Mesodermal cell (in vitro differentiated cells): ENCODE results near the gene RIT1.

ENCODE experiments used
- H3K27ac ChIP-seq: 2 replicates; pipeline ENCODE4 v1.7.0; 2013; ENCODE audit warnings: mild to moderate bottlenecking, low read depth, low read length, moderate library complexity; ENCODE audit not compliant: severe bottlenecking
- H3K36me3 ChIP-seq: 2 replicates; pipeline ENCODE4 v1.7.1; 2013; ENCODE audit warnings: mild to moderate bottlenecking, low read length, moderate library complexity; ENCODE audit not compliant: control insufficient read depth, insufficient read depth
- H3K4me1 ChIP-seq: one replicate; pipeline ENCODE4 v1.7.1; 2013; ENCODE audit warnings: mild to moderate bottlenecking, low read length; ENCODE audit not compliant: insufficient read depth, control insufficient read depth, poor library complexity, severe bottlenecking
- H3K4me3 ChIP-seq: 2 replicates; pipeline ENCODE4 v1.7.0; 2013; ENCODE audit warnings: low read length, control low read depth, mild to moderate bottlenecking; ENCODE audit not compliant: insufficient read depth, poor library complexity, severe bottlenecking; ENCODE audit errors: extremely low read depth
- H3K9me3 ChIP-seq: 2 replicates; pipeline ENCODE4 v1.7.1; 2013; ENCODE audit warnings: mild to moderate bottlenecking, low read length, moderate library complexity; ENCODE audit not compliant: control insufficient read depth
- WGBS, 2 experiments: methylation state at CpG; one replicate each; pipeline ENCODE4 v1.1.5; 2013; ENCODE audit warnings: missing lambda C conversion rate in 2 of 2; ENCODE audit not compliant: insufficient coverage in 2 of 2; 5-methylcytosine and 5-hydroxymethylcytosine counted together

The RIT1 gene

DNA sequence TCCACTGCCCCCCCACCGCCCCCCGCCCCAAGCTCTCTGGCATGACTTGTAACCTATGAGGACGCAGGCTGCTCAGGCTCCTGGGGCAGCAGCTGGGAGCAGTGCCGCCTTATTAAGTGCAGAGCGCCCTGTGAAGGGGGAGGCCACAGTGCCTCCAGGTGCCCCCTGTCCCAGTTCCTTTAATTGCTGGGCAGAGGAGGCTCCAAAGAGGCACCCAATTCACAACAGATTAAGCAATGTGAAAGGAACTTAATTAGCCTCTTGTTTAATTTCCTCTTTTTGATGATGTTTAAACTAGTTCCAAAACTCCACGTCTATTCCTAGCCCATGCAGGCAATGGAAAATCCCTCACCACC is 33.3 kb upstream of the RIT1 start:
- Histone ChIP-seq H3K4me1 (peaks cover 17% of the 10 kb centered on the region), H3K4me3 (no peak overlapping the region), H3K27ac (no peak overlapping the region), H3K36me3 (peaks cover 38% of the 10 kb centered on the region), H3K9me3 (no peaks in the 10 kb centered on the region)
- 75 to 83% methylated on average over 4 to 5 of the region's 6 CpGs for WGBS, 2 experiments

DNA sequence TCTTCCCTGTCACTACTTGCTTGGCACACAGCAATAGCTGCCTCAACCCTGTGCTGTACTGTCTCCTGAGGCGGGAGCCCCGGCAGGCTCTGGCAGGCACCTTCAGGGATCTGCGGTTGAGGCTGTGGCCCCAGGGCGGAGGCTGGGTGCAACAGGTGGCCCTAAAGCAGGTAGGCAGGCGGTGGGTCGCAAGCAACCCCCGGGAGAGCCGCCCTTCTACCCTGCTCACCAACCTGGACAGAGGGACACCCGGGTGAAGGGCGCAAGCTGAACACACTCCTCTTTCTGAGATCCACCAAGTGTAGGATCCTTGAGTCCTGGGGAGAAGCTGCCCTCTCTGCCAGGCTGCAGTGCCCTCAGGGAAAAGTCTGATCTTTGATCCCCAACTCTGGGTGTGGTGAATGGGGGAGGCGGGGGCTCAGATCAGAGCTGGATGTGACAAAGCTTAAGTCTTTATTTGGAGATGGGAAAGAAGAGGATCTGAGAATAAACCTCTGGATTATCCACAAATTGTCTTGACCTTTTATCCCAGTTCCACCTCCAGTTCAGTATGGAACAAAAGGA is 31.5 kb upstream of the RIT1 start:
- H3K36me3 ChIP-seq, result peaks cover 23% of the 10 kb centered on the region
- H3K9me3 ChIP-seq, result no peaks in the 10 kb centered on the region
- no peak overlapping the region for H3K27ac ChIP-seq
- 89 to 93% methylated on average over 7 to 10 of the region's 11 CpGs for WGBS, 2 experiments
- H3K4me1 ChIP-seq, result peaks cover 17% of the 10 kb centered on the region
- no peak overlapping the region for H3K4me3 ChIP-seq

DNA sequence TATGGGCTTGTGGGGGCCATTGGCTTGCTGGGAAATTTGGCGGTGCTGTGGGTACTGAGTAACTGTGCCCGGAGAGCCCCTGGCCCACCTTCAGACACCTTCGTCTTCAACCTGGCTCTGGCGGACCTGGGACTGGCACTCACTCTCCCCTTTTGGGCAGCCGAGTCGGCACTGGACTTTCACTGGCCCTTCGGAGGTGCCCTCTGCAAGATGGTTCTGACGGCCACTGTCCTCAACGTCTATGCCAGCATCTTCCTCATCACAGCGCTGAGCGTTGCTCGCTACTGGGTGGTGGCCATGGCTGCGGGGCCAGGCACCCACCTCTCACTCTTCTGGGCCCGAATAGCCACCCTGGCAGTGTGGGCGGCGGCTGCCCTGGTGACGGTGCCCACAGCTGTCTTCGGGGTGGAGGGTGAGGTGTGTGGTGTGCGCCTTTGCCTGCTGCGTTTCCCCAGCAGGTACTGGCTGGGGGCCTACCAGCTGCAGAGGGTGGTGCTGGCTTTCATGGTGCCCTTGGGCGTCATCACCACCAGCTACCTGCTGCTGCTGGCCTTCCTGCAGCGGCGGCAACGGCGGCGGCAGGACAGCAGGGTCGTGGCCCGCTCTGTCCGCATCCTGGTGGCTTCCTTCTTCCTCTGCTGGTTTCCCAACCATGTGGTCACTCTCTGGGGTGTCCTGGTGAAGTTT is 30.8 kb upstream of the RIT1 start:
- no peaks in the 10 kb centered on the region for H3K9me3 ChIP-seq
- no peak overlapping the region for H3K27ac ChIP-seq
- no peak overlapping the region for H3K4me3 ChIP-seq
- 94 to 95% methylated on average over 20 to 25 of the region's 29 CpGs for WGBS, 2 experiments
- peaks cover 17% of the 10 kb centered on the region for H3K4me1 ChIP-seq
- peaks cover 16% of the 10 kb centered on the region for H3K36me3 ChIP-seq

DNA sequence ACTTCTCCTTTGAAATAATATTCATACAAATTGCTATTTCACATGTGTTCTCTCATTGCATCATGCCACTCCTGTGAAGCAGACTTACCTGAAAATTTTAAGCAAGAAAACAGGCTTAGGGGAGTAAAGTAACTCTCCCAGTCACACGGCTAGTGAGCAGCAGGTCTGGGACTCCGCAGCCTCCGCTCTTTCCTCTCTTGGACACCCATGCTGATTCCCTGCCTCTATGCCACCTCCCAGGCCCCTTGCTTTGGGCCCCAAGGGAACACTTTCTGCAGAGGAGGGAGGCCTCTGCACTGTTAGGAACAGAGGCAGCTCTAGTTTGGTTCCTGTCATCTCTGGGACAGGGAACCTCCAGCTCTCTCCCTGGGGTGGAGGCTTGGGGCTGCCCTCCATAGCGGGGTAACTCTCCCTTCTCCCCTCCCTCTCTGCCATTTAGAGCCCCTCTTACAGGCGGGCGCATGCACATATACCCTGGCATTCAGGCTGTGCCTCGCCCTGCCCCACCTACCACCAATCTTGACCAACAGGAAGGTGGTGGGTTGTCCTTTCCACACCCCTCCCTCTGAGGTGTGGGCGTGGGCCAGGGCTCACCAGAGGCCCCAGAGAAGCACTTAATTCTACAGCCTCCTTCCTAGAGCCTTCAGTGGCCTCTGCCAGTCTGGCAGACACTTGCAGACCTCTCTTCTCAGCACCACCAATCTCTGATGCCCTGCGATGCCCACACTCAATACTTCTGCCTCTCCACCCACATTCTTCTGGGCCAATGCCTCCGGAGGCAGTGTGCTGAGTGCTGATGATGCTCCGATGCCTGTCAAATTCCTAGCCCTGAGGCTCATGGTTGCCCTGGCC is 30.1 kb upstream of the RIT1 start, which contains the start of gene RXFP4:
Gene RXFP4, plus strand, starts transcription at position 646 of the 852 bp plus-strand sequence. Its CDS starts 72 bp downstream, at position 718.
- WGBS, 2 experiments, result 61 to 91% methylated on average over 6 to 9 of the region's 11 CpGs

DNA sequence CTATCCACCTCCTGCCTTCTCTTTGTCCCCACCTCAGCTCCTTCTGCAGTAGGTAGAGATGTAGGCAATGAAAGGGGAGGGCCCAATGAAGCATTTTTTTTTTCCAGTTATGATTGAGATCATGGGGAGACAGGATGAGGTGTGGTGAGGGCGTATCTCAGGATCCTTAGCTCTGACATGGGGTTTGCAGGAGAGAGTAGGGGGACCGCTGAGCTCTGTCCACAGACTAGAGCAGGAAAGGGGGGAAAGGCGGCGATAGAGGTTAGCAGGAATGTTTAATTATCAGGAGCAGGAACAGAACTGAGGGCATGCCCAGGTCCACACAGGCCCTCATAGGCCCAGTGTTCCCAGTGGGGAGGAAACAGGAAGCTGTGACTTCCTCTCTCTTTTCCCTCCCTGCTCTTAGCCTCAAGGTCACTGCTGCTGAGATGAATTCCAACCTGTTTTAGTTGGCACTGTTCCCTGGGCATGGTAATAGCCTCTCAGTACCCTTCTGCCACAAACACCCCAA is 29.4 kb upstream of the RIT1 start:
- 83% methylated on average over 3 to 4 of the region's 4 CpGs for WGBS, 2 experiments
- Histone ChIP-seq H3K27ac (peak overlapping the region; percentile 46), H3K36me3 (peaks cover 1% of the 10 kb centered on the region), H3K9me3 (no peaks in the 10 kb centered on the region), H3K4me3 (no peak overlapping the region), H3K4me1 (peaks cover 13% of the 10 kb centered on the region)

More for the DNA sequence above, 30.1 kb upstream of the RIT1 start, which contains the start of gene RXFP4:
- no peaks in the 10 kb centered on the region for H3K9me3 ChIP-seq
- peaks cover 8% of the 10 kb centered on the region for H3K36me3 ChIP-seq
- no peak within 1 kb of the TSS for H3K4me3 ChIP-seq
- H3K4me1 ChIP-seq, result peaks cover 15% of the 10 kb centered on the region
- peak within 1 kb of the TSS; percentile 46 for H3K27ac ChIP-seq

DNA sequence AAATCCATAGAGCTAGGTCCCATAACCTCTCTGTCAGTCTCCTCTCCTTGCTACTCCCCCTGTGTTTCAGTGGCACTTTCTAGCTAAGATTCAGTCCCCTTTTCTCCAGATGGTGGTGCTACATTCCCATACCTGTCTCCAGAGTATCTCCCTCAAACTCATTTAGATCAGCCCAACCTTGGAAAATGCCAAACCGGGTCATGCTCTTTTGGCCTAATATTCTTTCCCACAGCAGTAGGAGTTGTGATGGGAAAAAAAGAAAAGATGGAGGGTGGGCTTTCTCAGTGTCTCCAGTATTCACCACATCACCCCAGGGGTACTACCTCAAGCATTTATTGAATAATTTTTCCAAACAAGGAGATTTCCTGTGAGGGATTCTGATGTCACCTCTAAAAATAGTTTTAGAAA is 27.1 kb upstream of the RIT1 start:
- Histone ChIP-seq H3K9me3 (no peaks in the 10 kb centered on the region), H3K27ac (peak overlapping the region; percentile 29), H3K36me3 (peaks cover 5% of the 10 kb centered on the region), H3K4me3 (no peak overlapping the region), H3K4me1 (peaks cover 17% of the 10 kb centered on the region)
- no CpG with 5 or more reads among the region's 1 CpG for WGBS, 2 experiments

DNA sequence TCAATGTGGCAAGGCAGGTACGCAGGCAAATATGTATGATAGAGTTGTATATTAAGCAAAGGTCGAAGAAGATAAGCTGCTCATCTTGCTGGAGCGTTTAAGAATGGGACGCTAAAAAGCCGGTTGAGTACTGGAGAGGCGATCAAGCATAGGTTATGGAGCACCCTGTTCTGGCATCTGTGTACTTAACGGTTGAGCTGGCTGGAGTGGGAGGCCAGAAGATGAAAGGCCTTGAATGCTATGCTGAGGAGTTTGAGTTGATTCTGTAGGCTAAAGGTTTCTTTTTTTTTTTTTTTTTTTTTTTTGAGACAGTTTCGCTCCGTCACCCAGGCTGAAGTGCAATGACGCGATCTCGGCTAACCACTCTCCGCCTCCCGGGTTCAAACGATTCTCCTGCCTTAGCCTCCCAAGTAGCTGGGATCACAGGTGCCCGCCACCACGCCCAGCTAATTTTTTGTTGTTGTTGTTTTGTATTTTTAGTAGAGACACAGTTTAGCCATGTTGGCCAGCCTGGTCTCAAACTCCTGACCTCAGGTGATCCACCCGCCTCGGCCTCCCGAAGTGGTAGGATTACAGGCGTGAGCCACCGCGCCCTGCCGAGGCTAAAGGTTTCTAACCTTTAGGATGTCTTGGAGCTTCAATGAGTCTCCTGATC is 23.9 kb upstream of the RIT1 start:
- H3K36me3 ChIP-seq, result peaks cover 36% of the 10 kb centered on the region
- peak overlapping the region; percentile 87 for H3K27ac ChIP-seq
- 94 to 95% methylated on average over 22 of the region's 24 CpGs for WGBS, 2 experiments
- H3K9me3 ChIP-seq, result no peaks in the 10 kb centered on the region
- H3K4me1 ChIP-seq, result peaks cover 19% of the 10 kb centered on the region
- H3K4me3 ChIP-seq, result peak overlapping the region; percentile 98

DNA sequence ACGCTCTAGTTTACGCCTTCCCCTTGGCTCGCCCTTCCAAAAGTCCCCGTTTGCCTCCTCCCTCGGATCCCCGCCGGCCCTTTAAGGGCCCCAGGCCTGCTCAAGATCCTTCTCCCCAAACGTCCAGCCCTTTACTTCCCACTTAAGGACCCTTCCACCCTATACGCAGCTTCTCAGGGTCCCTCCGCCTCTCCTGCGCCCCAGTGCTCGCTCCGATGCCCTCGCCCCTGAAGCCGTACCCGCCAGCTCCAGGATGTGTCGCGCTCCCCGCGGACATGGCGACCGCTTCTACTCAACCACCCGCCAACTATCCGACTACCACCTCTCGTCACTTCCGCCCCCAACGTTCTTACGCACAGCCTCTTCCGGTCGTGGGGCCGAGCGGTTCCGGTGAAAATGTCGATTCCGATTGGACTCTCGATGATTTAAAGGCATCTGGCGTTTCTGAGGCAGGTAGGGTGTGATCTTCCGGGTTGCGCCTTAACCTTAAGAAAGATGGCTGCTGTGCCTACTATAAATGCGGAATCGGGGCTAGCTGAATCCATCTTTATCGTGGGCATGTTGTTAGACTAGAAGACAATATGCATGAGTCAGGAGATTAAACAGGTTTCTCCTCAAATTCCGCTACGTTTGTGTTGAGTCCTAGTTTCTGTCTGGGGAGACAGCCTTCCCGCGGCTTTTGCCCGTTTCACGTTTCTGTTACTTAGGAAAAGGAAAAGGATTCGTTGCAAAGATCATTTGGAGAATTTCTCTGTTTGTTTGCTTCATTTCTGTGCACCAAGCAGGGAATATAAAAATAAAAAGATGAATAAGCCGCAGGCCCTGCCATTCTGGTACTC is 23.2 kb upstream of the RIT1 start, which contains the start of gene KHDC4:
Gene KHDC4, minus strand, starts transcription at position 317 of the 839 bp plus-strand sequence. Its CDS starts 40 bp downstream, at position 277.
- no peaks in the 10 kb centered on the region for H3K9me3 ChIP-seq
- peak within 1 kb of the TSS; percentile 98 for H3K4me3 ChIP-seq
- WGBS, 2 experiments, result 3 to 6% methylated on average over 34 to 48 of the region's 50 CpGs

DNA sequence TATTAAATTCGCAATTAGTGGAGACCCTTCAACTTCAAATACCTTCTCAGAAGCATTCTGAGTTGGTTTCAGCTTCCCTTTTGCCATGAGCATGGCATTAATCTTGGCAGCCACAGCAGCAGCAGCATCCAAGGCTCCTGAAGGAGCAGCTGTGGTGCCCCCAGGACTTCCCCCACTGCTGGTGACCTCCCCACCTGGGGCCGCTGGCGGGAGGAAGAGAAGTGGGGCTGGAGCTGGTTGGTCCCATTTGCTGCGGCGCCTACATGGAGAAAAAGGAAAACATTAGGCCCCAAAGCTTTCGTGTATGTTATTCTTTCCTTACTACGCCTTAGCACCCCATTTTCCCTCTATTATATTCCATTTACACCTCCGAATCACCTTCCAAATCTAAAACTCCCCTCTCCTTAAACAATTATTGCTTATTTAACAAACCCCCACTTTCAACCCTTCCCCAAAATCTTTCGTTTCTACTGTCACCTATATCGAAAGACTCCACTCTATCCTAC is 22.5 kb upstream of the RIT1 start:
- Histone ChIP-seq H3K4me3 (peak overlapping the region; percentile 98), H3K27ac (peak overlapping the region; percentile 87), H3K4me1 (peaks cover 19% of the 10 kb centered on the region), H3K36me3 (peaks cover 51% of the 10 kb centered on the region), H3K9me3 (no peaks in the 10 kb centered on the region)
- 5 to 6% methylated on average over 7 to 10 of the region's 10 CpGs for WGBS, 2 experiments

More for the DNA sequence above, 23.2 kb upstream of the RIT1 start, which contains the start of gene KHDC4:
- Histone ChIP-seq H3K27ac (peak within 1 kb of the TSS; percentile 87), H3K36me3 (peaks cover 44% of the 10 kb centered on the region), H3K4me1 (peaks cover 19% of the 10 kb centered on the region)
